Stimulated activated CD8-positive, alpha-beta memory T cell treated with anti-CD3 and anti-CD28 coated beads, Interleukin-15, amount 100 ng/mL, for 4 hours (primary cell): ENCODE results near the gene ZNF805.
"Not testable (repeated sequence)": the region's sequence is repeated elsewhere in the genome, so short reads cannot be mapped to it uniquely, and the experiment has no call there.

Experiments used
- DNase-seq, 2 donors: peaks; one replicate each; pipeline ENCODE4 v3.0.0-alpha.2; 2020; ENCODE audit warnings: low read depth in 2 of 2

Gene ZNF805

GRCh38 chr19:57240311-57241090 is at the start of gene ZNF805:
Gene ZNF805 (plus strand): TSS chr19:57240632. CDS start chr19:57240892, 260 bp downstream.
- DNase-seq, result peak; percentile 88 to 94

- peak; percentile 74 to 76 for DNase-seq
Measured at GRCh38 chr19:57191141-57192076, 49.0 kb upstream of the ZNF805 start, which contains the start of gene ZNF264. Gene ZNF264 (plus strand): TSS chr19:57191500. CDS start chr19:57191914, 414 bp downstream.

- DNase-seq, result no peak
Measured at GRCh38 chr19:57192077-57192420, 48.4 kb upstream of the ZNF805 start.

- no peak for DNase-seq
Measured at GRCh38 chr19:57192993-57193392, 47.4 kb upstream of the ZNF805 start.

- not testable (repeated sequence) for DNase-seq
Measured at GRCh38 chr19:57197874-57198273, 42.6 kb upstream of the ZNF805 start.

GRCh38 chr19:57202160-57202559 is 38.3 kb upstream of the ZNF805 start:
- no peak for DNase-seq

GRCh38 chr19:57210381-57210780 is 30.1 kb upstream of the ZNF805 start:
- no peak for DNase-seq

GRCh38 chr19:57212109-57212508 is 28.3 kb upstream of the ZNF805 start:
- DNase-seq, result no peak

GRCh38 chr19:57227502-57227901 is 12.9 kb upstream of the ZNF805 start:
- no peak for DNase-seq

- no peak for DNase-seq
Measured at GRCh38 chr19:57231686-57232085, 8.7 kb upstream of the ZNF805 start.

- no peak for DNase-seq
Measured at GRCh38 chr19:57233207-57233606, 7.2 kb upstream of the ZNF805 start.

- DNase-seq, result no peak
Measured at GRCh38 chr19:57239982-57240310, 486 bp upstream of the ZNF805 start.

GRCh38 chr19:57241176-57241575 is 744 bp downstream of the ZNF805 start:
- no peak for DNase-seq

- DNase-seq, result no peak
Measured at GRCh38 chr19:57242821-57243220, 2.4 kb downstream of the ZNF805 start.

- no peak for DNase-seq
Measured at GRCh38 chr19:57244513-57244912, 4.1 kb downstream of the ZNF805 start.

GRCh38 chr19:57245066-57245465 is 4.6 kb downstream of the ZNF805 start:
- no peak for DNase-seq

- no peak for DNase-seq
Measured at GRCh38 chr19:57245959-57246358, 5.5 kb downstream of the ZNF805 start.

- DNase-seq, result no peak
Measured at GRCh38 chr19:57248646-57249045, 8.2 kb downstream of the ZNF805 start.

- DNase-seq, result no peak
Measured at GRCh38 chr19:57249329-57249728, 8.9 kb downstream of the ZNF805 start.

- DNase-seq, result not testable (repeated sequence)
Measured at GRCh38 chr19:57253767-57254166, 13.3 kb downstream of the ZNF805 start.

- no peak for DNase-seq
Measured at GRCh38 chr19:57262044-57262443, 21.6 kb downstream of the ZNF805 start.

- DNase-seq, result no peak
Measured at GRCh38 chr19:57263244-57263741, 22.9 kb downstream of the ZNF805 start.

- DNase-seq, result no peak
Measured at GRCh38 chr19:57267291-57267690, 26.9 kb downstream of the ZNF805 start.
